ENCODE data around the gene MTERF4.

MTERF4 gene

GRCh38 chr2:241128266-241128665, 26.2 kb upstream of the MTERF4 start:
- no peak for DNase-seq

GRCh38 chr2:241126771-241127202, 24.7 kb upstream of the MTERF4 start:
- TF ChIP-seq POLR2A (IDR thresholded peaks at IDR 0.05; ENCODE audit: low read length) (no peak), GATA1 (IDR thresholded peaks at IDR 0.05; ENCODE audit: low read depth, low read length) (no peak)
- DNase-seq, result no peak

More at GRCh38 chr2:241128266-241128665, 26.2 kb upstream of the MTERF4 start:
- no peak for TF ChIP-seq GATA1 (IDR thresholded peaks at IDR 0.05; ENCODE audit: low read depth, low read length)

- no peak for TF ChIP-seq GATA1 (IDR thresholded peaks at IDR 0.05; ENCODE audit: low read depth, low read length)
- no peak for TF ChIP-seq POLR2A (IDR thresholded peaks at IDR 0.05; ENCODE audit: low read length)
- no peak for DNase-seq
Measured at GRCh38 chr2:241126201-241126611, 24.1 kb upstream of the MTERF4 start.

- DNase-seq, result no peak
- TF ChIP-seq GATA1 (IDR thresholded peaks at IDR 0.05; ENCODE audit: low read depth, low read length) (no peak), POLR2A (IDR thresholded peaks at IDR 0.05; ENCODE audit: low read length) (no peak)
Measured at GRCh38 chr2:241125626-241126025, 23.5 kb upstream of the MTERF4 start.

- TF ChIP-seq POLR2A (IDR thresholded peaks at IDR 0.05; ENCODE audit: low read length), result no peak
- no peak for TF ChIP-seq GATA1 (IDR thresholded peaks at IDR 0.05; ENCODE audit: low read depth, low read length)
- no peak for DNase-seq
Measured at GRCh38 chr2:241123816-241124536, 21.9 kb upstream of the MTERF4 start.

- DNase-seq, result no peak
Measured at GRCh38 chr2:241122376-241123002, 20.4 kb upstream of the MTERF4 start.

GRCh38 chr2:241121008-241121407, 18.9 kb upstream of the MTERF4 start:
- TF ChIP-seq POLR2A (IDR thresholded peaks at IDR 0.05; ENCODE audit: low read length) (no peak), GATA1 (IDR thresholded peaks at IDR 0.05; ENCODE audit: low read depth, low read length) (no peak)
- no peak for DNase-seq

More at GRCh38 chr2:241122376-241123002, 20.4 kb upstream of the MTERF4 start:
- TF ChIP-seq POLR2A (IDR thresholded peaks at IDR 0.05; ENCODE audit: low read length), result no peak
- no peak for TF ChIP-seq GATA1 (IDR thresholded peaks at IDR 0.05; ENCODE audit: low read depth, low read length)

GRCh38 chr2:241120440-241120839, 18.4 kb upstream of the MTERF4 start:
- no peak for DNase-seq
- TF ChIP-seq POLR2A (IDR thresholded peaks at IDR 0.05; ENCODE audit: low read length) (no peak), GATA1 (IDR thresholded peaks at IDR 0.05; ENCODE audit: low read depth, low read length) (no peak)

GRCh38 chr2:241118737-241119505, 16.8 kb upstream of the MTERF4 start:
- TF ChIP-seq GATA1 (IDR thresholded peaks at IDR 0.05; ENCODE audit: low read depth, low read length) (no peak), POLR2A (IDR thresholded peaks at IDR 0.05; ENCODE audit: low read length) (no peak)
- DNase-seq, result no peak

GRCh38 chr2:241116606-241117560, 14.8 kb upstream of the MTERF4 start:
- no peak for DNase-seq
- TF ChIP-seq GATA1 (IDR thresholded peaks at IDR 0.05; ENCODE audit: low read depth, low read length) (no peak), POLR2A (IDR thresholded peaks at IDR 0.05; ENCODE audit: low read length) (no peak)

GRCh38 chr2:241115361-241115760, 13.3 kb upstream of the MTERF4 start:
- no peak for DNase-seq
- TF ChIP-seq POLR2A (IDR thresholded peaks at IDR 0.05; ENCODE audit: low read length), result no peak
- no peak for TF ChIP-seq GATA1 (IDR thresholded peaks at IDR 0.05; ENCODE audit: low read depth, low read length)

- no peak for TF ChIP-seq GATA1 (IDR thresholded peaks at IDR 0.05; ENCODE audit: low read depth, low read length)
- TF ChIP-seq POLR2A (IDR thresholded peaks at IDR 0.05; ENCODE audit: low read length), result no peak
Measured at GRCh38 chr2:241114836-241115235, 12.7 kb upstream of the MTERF4 start.

GRCh38 chr2:241112592-241112991, 10.5 kb upstream of the MTERF4 start:
- DNase-seq, result no peak
- TF ChIP-seq GATA1 (IDR thresholded peaks at IDR 0.05; ENCODE audit: low read depth, low read length) (no peak), POLR2A (IDR thresholded peaks at IDR 0.05; ENCODE audit: low read length) (no peak)

More at GRCh38 chr2:241114836-241115235, 12.7 kb upstream of the MTERF4 start:
- no peak for DNase-seq

Measured in erythroblast (primary cell).